Smooth muscle cell (in vitro differentiated cells): Measurements from ENCODE around the gene ZNF212. TPM values are rescaled to one million over a fixed set of nuclear protein-coding genes. Genes with fewer than 3 reads are reported as not detected.
"Not testable (repeated sequence)": the region's sequence is repeated elsewhere in the genome, so short reads cannot be mapped to it uniquely, and the experiment has no call there.

Source experiments
- DNase-seq: peaks from one replicate; lab custom pipeline; 2025; ENCODE audit not compliant: unreplicated experiment; lab: John Stamatoyannopoulos, UW
- H2AFZ ChIP-seq: fragments of 200-600 bp; sonication (generic); 2 replicates; pipeline ENCODE4 v1.6.0; 2016; ENCODE audit warnings: antibody characterized with exemption, low read depth, mild to moderate bottlenecking
- H3F3A ChIP-seq: fragments of 200-600 bp; sonication (generic); 2 replicates; pipeline ENCODE4 v1.6.0; 2017; ENCODE audit warnings: antibody characterized with exemption, low read depth
- H3K27ac ChIP-seq: fragments of 200-600 bp; sonication (generic); 2 replicates; pipeline ENCODE4 v1.5.1; 2016; ENCODE audit warnings: low read depth, mild to moderate bottlenecking
- H3K27me3 ChIP-seq: fragments of 200-600 bp; sonication (generic); 2 replicates; pipeline ENCODE4 v1.6.1; 2016; ENCODE audit warnings: low read depth, mild to moderate bottlenecking
- H3K36me3 ChIP-seq: fragments of 200-600 bp; sonication (generic); 2 replicates; pipeline ENCODE4 v1.5.1; 2016; ENCODE audit warnings: low read depth
- H3K4me1 ChIP-seq: fragments of 200-600 bp; sonication (generic); 2 replicates; pipeline ENCODE4 v1.5.1; 2016; ENCODE audit warnings: low read depth
- H3K4me2 ChIP-seq: fragments of 200-600 bp; sonication (generic); 2 replicates; pipeline ENCODE4 v1.6.0; 2016; ENCODE audit warnings: mild to moderate bottlenecking
- H3K4me3 ChIP-seq: fragments of 200-600 bp; sonication (generic); 2 replicates; pipeline ENCODE4 v1.5.1; 2016; ENCODE audit warnings: mild to moderate bottlenecking
- H3K79me2 ChIP-seq: fragments of 200-600 bp; sonication (generic); 2 replicates; pipeline ENCODE4 v1.6.0; 2016; ENCODE audit warnings: low read depth, mild to moderate bottlenecking
- H3K9ac ChIP-seq: fragments of 200-600 bp; sonication (generic); 2 replicates; pipeline ENCODE4 v1.6.0; 2016; ENCODE audit warnings: low read depth
- H3K9me3 ChIP-seq: fragments of 200-600 bp; sonication (generic); replicated peaks from 2 replicates; pipeline ENCODE4 v1.5.1; 2016; ENCODE audit warnings: low read depth
- H4K20me1 ChIP-seq: fragments of 200-600 bp; sonication (generic); 2 replicates; pipeline ENCODE4 v1.6.0; 2016; ENCODE audit warnings: low read depth
- WGBS: methylation state at CpG from one replicate; pipeline ENCODE4 v1.1.7; 2016; ENCODE audit warnings: low lambda C conversion rate; 5-methylcytosine and 5-hydroxymethylcytosine counted together
- polyA plus RNA-seq: library from polyadenylated mRNA; unstranded; fragments of >200 nt; fragmentation: Nextera tagmentation; extraction: Ambion mirVana; gene quantifications from 2 replicates; pipeline ENCODE4 v1.2.1, GENCODE V29; 2016
- total RNA-seq: library from RNA; depleted of rRNA; stranded (reverse); fragments of >200 nt; gene quantifications from 2 replicates; pipeline ENCODE4 v1.2.3, GENCODE V29; 2014
- TF ChIP-seq, protein P1 (sequence below): fragments of 200-600 bp; sonication (generic); IDR thresholded peaks from 2 replicates; pipeline ENCODE4 v1.5.1; 2017; ENCODE audit warnings: borderline replicate concordance, mild to moderate bottlenecking, antibody characterized with exemption; ENCODE audit not compliant: insufficient read depth, poor library complexity, severe bottlenecking

ZNF212 gene
- total and polyA plus RNA-seq, 2 experiments from 2014 or later: 4.6 to 7.7 TPM

DNA sequence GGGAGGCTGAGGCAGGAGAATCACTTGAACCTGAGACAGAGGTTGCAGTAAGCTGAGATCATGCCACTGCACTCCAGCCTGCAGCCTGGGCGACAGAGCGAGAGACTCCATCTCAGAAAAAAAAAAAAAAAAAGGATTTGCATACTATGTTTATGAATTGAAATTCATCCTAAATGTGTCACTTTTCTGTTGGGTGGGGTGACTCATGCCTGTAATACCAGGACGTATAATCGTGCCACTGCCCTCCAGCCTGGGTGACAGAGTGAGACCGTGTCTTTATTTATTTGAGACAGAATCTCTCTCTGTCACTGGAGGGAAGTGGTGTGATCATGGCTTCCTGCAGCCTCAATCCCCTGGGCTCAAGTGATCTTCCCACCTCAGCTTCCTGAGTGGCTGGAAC is 5.8 kb downstream of the ZNF212 start:
- Histone ChIP-seq H2AFZ (no peak overlapping the region), H3K36me3 (no peaks in the 10 kb centered on the region), H3F3A (no peaks in the 10 kb centered on the region), H3K4me2 (no peak overlapping the region), H3K4me1 (peaks cover 7% of the 10 kb centered on the region), H3K9ac (no peak overlapping the region), H4K20me1 (peaks cover 55% of the 10 kb centered on the region), H3K4me3 (no peak overlapping the region), H3K79me2 (peaks cover 74% of the 10 kb centered on the region), H3K27ac (no peak overlapping the region), H3K27me3 (no peaks in the 10 kb centered on the region), H3K9me3 (no peaks in the 10 kb centered on the region)
- WGBS: 72% methylated on average over 5 of the region's 5 CpGs
- TF ChIP-seq, protein P1, sequence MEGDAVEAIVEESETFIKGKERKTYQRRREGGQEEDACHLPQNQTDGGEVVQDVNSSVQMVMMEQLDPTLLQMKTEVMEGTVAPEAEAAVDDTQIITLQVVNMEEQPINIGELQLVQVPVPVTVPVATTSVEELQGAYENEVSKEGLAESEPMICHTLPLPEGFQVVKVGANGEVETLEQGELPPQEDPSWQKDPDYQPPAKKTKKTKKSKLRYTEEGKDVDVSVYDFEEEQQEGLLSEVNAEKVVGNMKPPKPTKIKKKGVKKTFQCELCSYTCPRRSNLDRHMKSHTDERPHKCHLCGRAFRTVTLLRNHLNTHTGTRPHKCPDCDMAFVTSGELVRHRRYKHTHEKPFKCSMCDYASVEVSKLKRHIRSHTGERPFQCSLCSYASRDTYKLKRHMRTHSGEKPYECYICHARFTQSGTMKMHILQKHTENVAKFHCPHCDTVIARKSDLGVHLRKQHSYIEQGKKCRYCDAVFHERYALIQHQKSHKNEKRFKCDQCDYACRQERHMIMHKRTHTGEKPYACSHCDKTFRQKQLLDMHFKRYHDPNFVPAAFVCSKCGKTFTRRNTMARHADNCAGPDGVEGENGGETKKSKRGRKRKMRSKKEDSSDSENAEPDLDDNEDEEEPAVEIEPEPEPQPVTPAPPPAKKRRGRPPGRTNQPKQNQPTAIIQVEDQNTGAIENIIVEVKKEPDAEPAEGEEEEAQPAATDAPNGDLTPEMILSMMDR: no peak
- no peak for DNase-seq

DNA sequence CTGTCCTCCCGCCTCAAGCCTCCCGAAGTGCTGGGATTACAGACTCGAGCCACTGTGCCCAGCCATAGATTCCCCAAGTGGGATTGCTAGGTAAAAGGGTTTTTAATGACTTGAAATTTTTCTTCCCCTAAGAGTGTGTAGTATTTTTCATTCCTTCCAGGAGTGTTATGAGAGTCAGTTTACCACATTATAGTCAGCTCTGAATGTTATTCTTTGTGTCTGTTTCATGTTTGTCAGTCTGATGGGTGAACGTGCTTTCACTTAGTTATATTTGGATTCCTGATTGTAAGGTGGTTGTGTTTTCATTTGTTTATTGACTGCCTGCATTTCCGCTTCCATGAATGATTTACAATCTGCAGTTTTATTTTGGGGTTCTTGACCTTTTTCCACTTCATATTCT is 6.3 kb downstream of the ZNF212 start:
- DNase-seq: no peak

DNA sequence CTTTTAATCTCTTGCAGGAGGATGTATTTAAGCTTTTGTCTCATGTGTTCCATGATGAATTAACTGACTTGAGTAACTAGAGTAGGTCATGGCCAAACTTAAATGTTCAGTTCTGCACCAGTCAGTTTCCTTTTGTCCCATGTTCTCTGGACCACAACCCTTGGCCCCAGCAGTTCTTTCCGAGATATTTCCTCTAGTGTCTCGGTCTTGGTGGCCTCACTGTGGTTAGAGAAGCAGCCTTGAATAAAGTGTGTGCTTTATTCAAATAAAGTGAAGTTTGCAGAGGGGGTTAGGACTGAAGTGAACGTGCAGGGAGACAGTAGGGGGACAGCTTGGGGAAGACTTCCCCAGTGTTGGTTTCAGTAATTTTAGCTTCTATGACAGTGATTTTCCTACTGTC is 9.3 kb downstream of the ZNF212 start:
- TF ChIP-seq, protein P1: no peak
- peaks cover 40% of the 10 kb centered on the region for H3K79me2 ChIP-seq
- no peak overlapping the region for H3K4me2 ChIP-seq
- H2AFZ ChIP-seq: no peak overlapping the region
- H3K9me3 ChIP-seq: no peaks in the 10 kb centered on the region
- no peaks in the 10 kb centered on the region for H3K27me3 ChIP-seq
- H3F3A ChIP-seq: no peaks in the 10 kb centered on the region
- no peak overlapping the region for H3K9ac ChIP-seq
- DNase-seq: no peak
- H4K20me1 ChIP-seq: peaks cover 53% of the 10 kb centered on the region
- no peaks in the 10 kb centered on the region for H3K4me1 ChIP-seq
- no peak overlapping the region for H3K27ac ChIP-seq
- peaks cover 4% of the 10 kb centered on the region for H3K36me3 ChIP-seq
- 93% methylated on average over 3 of the region's 3 CpGs for WGBS
- no peak overlapping the region for H3K4me3 ChIP-seq

More for the DNA sequence above, 6.3 kb downstream of the ZNF212 start:
- H3K27ac ChIP-seq: no peak overlapping the region
- H3F3A ChIP-seq: no peaks in the 10 kb centered on the region
- H3K79me2 ChIP-seq: peaks cover 69% of the 10 kb centered on the region
- H3K9ac ChIP-seq: no peak overlapping the region
- TF ChIP-seq, protein P1: no peak
- peaks cover 2% of the 10 kb centered on the region for H3K4me1 ChIP-seq
- peaks cover 55% of the 10 kb centered on the region for H4K20me1 ChIP-seq
- H3K36me3 ChIP-seq: no peaks in the 10 kb centered on the region
- no peaks in the 10 kb centered on the region for H3K27me3 ChIP-seq
- WGBS: 93% methylated on average over 5 of the region's 5 CpGs
- H3K4me3 ChIP-seq: no peak overlapping the region
- no peak overlapping the region for H2AFZ ChIP-seq
- H3K9me3 ChIP-seq: no peaks in the 10 kb centered on the region
- H3K4me2 ChIP-seq: no peak overlapping the region

DNA sequence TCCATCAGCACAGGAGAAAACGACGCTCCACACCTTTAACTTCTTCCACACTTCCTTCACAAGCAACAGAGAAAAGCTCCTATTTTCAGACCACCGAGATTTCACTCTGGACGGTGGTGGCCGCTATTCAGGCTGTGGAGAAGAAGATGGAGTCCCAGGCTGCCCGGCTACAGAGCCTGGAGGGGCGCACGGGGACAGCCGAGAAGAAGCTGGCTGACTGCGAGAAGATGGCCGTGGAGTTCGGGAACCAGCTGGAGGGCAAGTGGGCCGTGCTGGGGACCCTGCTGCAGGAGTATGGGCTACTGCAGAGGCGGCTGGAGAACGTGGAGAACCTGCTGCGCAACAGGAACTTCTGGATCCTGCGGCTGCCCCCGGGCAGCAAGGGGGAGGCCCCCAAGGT is 10.7 kb downstream of the ZNF212 start:
- H3K9me3 ChIP-seq, H3K4me1 ChIP-seq, H3K27me3 ChIP-seq, H2AFZ ChIP-seq, H3F3A ChIP-seq, H3K4me2 ChIP-seq, H3K4me3 ChIP-seq, H3K36me3 ChIP-seq, DNase-seq, H3K9ac ChIP-seq, H3K27ac ChIP-seq: not testable (repeated sequence)
- H3K79me2 ChIP-seq: peaks cover 30% of the 10 kb centered on the region
- peaks cover 41% of the 10 kb centered on the region for H4K20me1 ChIP-seq
- WGBS: 95% methylated on average over 18 of the region's 18 CpGs

DNA sequence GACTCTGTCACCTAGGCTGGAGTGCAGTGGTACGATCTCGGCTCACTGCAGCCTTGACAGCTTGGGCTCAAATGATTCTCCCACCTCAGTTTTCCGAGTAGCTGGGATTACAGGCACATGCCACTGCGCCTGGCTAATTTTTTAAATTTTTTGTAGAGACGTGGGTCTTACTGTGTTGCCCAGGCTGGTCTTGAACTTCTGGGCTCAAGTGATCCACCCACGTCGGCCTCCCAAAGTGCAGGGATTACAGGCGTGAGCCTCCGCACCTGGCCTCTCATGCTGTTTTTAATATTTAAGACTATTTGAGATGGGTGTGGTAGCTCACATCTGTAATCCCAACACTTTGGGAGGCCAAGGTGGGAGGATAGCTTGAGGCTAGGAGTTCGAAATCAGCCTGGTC is 12.1 kb downstream of the ZNF212 start:
- not testable (repeated sequence) for H3K36me3 ChIP-seq, H3K9me3 ChIP-seq, H3K4me2 ChIP-seq, H3K4me3 ChIP-seq, H3K27ac ChIP-seq, H2AFZ ChIP-seq, H3K9ac ChIP-seq, DNase-seq, H3F3A ChIP-seq, H3K27me3 ChIP-seq, H3K4me1 ChIP-seq
- WGBS: 96% methylated on average over 10 of the region's 10 CpGs
- Histone ChIP-seq H4K20me1 (peaks cover 32% of the 10 kb centered on the region), H3K79me2 (peaks cover 22% of the 10 kb centered on the region)
